Peyer's patch (tissue), 4 donors: ENCODE data around the gene EPHB2.
A peak's percentile ranks its signal among the peaks of the same experiment; 100 is the strongest.

Experiments used
- CTCF ChIP-seq, 6 experiments: fragments of 450-650 bp in 4 of 6; fragments of 200-600 bp in 2 of 6; sonication (generic) in 1 of 6; IDR thresholded peaks; one replicate each; pipeline ENCODE4 v1.5.1; 2017 to 2019; ENCODE audit warnings: antibody characterized with exemption in 6 of 6, mild to moderate bottlenecking in 3 of 6, moderate library complexity in 1 of 6
- POLR2A ChIP-seq, 2 donors: fragments of 450-650 bp; IDR thresholded peaks; one replicate each; pipeline ENCODE4 v1.5.1; 2017; ENCODE audit warnings: antibody characterized with exemption in 2 of 2, mild to moderate bottlenecking in 2 of 2, moderate library complexity in 2 of 2

- peak in 1 of 6 experiments; percentile 9 for TF ChIP-seq CTCF (IDR thresholded peaks at IDR 0.05)
- no peak for TF ChIP-seq POLR2A (IDR thresholded peaks at IDR 0.05)
Measured at GRCh38 chr1:22728751-22729399, 18.2 kb downstream of the EPHB2 start.
